HG03066 (cell line): ENCODE results near the gene H19.

ENCODE experiments used
- ATAC-seq: cut with Tn5 transposase; IDR thresholded peaks from one replicate; pipeline ENCODE4 v1.9.1; 2021; ENCODE audit warnings: low read depth; ENCODE audit not compliant: unreplicated experiment

H19 gene

GRCh38 chr11:1948389-1948788, 49.3 kb downstream of the H19 start:
- ATAC-seq, result no peak

GRCh38 chr11:1947592-1948237, 49.9 kb downstream of the H19 start:
- no peak for ATAC-seq

- ATAC-seq, result no peak
Measured at GRCh38 chr11:1946812-1947484, 50.7 kb downstream of the H19 start, which contains the start of gene MRPL23. Gene MRPL23 (plus strand): TSS chr11:1947332. CDS start chr11:1947363, 31 bp downstream.
